ENCODE data around the gene VN1R2. TPM values are rescaled to one million over a fixed set of nuclear protein-coding genes. Genes with fewer than 3 reads are reported as not detected.
"Not testable (repeated sequence)": the region's sequence is repeated elsewhere in the genome, so short reads cannot be mapped to it uniquely, and the experiment has no call there.

The VN1R2 gene
- total RNA-seq: not detected

- not testable (repeated sequence) for ATAC-seq (ENCODE audit: low FRiP score); DNase-seq (ENCODE audit: low spot score)
Observed at GRCh38 chr19:53257715-53258342, at the start of gene VN1R2. TSS of gene VN1R2 (plus strand) at chr19:53258292. CDS start at chr19:53258376, 84 bp downstream.

GRCh38 chr19:53211554-53211953, 46.5 kb upstream of the VN1R2 start:
- ATAC-seq (ENCODE audit: low FRiP score); DNase-seq (ENCODE audit: low spot score): not testable (repeated sequence)

DNA sequence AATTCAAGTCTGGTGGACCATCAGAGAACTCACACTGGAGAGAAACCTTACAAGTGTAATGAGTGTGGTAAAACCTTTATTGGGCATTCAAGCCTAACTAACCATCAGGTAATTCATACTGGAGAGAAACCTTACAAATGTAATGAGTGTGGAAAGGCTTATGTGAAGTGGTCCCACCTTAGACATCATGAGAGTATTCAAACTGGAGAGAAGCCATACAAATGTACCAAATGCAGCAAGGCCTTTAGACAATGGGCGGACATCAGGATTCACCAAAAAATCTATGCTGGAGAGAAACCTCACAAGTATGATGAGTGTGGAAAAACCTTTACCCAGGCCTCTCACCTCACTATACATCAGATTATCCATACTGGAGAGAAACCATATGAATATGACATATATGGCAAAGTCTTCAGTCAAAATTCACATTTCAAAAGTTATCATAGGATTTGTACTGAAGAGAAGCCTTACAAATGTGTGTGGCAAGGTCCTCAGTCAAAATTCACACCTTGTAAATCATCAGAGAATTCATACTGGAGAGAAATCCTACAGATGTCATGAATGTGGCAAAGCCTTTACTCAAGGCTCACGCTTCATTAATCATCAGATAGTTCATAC, 45.3 kb upstream of the VN1R2 start:
- no peak for TF ChIP-seq CTCF (IDR thresholded peaks at IDR 0.05)

GRCh38 chr19:53222716-53223115, 35.4 kb upstream of the VN1R2 start:
- ATAC-seq (ENCODE audit: low FRiP score): not testable (repeated sequence)

More for the DNA sequence above, 45.3 kb upstream of the VN1R2 start:
- DNase-seq (ENCODE audit: low spot score) (no peak), ATAC-seq (ENCODE audit: low FRiP score) (no peak)

DNA sequence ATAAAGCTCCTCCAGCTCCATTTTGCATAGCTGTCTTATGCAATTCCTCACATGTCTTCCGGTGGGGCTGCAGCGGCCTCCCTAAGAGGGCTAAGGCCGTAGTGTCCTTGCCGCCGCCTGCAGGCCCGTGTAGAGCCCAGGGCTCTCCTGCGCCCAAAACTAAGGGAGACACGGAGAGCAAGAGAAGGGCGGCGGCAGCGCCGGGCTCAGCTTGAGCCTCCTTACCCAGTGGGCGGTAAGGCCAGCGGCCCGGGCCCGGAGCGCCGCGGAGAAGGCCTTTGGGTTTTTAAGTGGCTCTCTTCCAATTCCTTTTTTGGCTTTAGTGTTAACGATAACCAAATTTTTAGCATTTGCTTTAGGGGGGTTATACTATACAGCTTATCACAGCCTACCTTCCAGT, 33.5 kb upstream of the VN1R2 start:
- no peak for TF ChIP-seq CTCF (IDR thresholded peaks at IDR 0.05)
- ATAC-seq (ENCODE audit: low FRiP score) (no peak), DNase-seq (ENCODE audit: low spot score) (no peak)

More at GRCh38 chr19:53222716-53223115, 35.4 kb upstream of the VN1R2 start:
- DNase-seq (ENCODE audit: low spot score): not testable (repeated sequence)

GRCh38 chr19:53237114-53237777, 20.8 kb upstream of the VN1R2 start:
- ATAC-seq (ENCODE audit: low FRiP score) (no peak), DNase-seq (ENCODE audit: low spot score) (no peak)
- TF ChIP-seq CTCF (IDR thresholded peaks at IDR 0.05): no peak

DNA sequence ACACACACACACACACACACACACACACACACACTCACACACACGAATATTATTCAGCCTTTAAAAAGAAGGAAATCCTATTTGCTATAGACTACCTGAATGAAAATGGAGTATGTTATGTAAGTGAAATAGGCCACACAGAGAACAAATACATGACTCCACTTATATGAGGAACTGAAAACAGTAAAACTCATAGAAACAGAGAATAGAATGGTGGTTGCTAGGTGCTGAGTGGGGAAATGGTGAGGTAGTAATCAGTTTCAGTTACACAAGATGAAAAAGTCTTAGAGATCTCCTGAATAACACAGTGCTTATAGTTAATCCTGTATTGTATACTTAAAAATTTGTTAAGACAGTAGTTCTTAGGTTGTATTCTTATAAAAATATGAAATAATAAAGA, 11.6 kb upstream of the VN1R2 start:
- no peak for ATAC-seq (ENCODE audit: low FRiP score)
- DNase-seq (ENCODE audit: low spot score): no peak
- TF ChIP-seq CTCF (IDR thresholded peaks at IDR 0.05): no peak

DNA sequence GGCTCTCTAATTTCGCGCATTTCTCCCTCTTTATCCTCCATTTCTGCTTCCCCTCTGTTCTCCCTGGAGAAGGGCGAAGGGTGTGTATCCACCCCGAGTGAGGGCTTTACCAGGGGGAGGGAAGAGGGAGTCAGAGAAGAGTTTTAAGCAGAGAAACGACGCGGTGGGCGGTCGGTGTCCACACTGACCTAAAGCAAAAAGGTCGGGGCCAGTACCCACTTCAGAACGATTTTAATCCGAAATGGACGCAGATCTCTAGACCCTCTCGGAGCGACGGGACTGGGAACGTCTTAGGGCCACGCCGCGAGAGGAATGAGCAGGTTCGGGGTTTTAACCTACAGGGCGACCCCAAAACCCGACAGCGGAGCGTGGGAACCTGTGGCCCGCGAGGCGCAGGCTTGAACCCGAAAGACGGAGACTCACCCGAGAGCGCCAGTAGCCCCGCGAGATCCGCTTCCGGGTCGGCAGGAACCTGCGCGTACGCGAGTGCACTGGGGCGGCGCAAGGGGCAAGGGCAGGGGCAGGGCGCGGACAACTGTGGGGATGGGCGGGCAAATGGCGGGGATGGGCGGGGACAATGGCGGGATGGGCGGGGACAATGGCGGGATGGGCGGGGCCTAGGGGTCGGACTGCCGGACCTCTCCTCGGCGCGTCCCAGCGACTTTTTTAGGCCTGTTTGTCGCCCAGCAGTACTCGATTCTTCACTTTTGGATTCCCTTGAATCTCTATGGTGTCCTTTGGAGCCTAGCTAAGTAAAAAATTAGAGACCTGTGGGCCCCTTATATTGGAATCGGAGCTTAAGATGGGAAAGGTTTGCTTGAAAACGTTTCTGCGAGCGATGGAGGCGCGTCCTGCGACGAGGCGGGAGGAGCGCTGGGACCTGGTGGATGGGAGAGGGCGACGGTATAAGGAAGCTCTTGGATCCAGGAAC, 3.4 kb upstream of the VN1R2 start, which contains the start of gene ZNF677:
Gene ZNF677 (minus strand): TSS at position 463 of the 931 bp plus-strand sequence. CDS start 3,323 bp downstream, outside the sequence.
- peak; percentile 98 for ATAC-seq (ENCODE audit: low FRiP score)
- TF ChIP-seq CTCF (IDR thresholded peaks at IDR 0.05): no peak
- DNase-seq (ENCODE audit: low spot score): peak; percentile 68

DNA sequence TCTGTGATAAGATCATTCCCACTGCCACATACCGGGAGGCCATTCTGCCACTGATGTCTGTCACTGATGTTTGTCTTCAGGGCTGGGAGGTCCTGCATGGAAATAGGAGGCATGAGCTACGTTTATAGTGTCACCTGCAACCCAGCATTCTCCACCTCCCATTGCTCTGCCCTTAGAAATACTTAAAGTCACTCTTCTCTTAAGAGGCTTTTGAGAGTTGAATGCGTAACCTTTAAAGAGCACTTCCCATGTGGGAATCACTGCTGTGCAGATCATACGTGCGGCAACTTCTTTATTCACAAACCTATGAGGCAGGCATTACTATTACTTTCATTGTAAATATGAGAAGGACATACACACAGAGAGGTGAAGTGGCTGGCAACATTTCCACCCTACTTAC, 9.5 kb downstream of the VN1R2 start, which contains the start of gene VN1R4:
Gene VN1R4 (minus strand): TSS at position 101 of the 400 bp plus-strand sequence. CDS start 58 bp downstream, at position 43.
- ATAC-seq (ENCODE audit: low FRiP score): not testable (repeated sequence)

DNA sequence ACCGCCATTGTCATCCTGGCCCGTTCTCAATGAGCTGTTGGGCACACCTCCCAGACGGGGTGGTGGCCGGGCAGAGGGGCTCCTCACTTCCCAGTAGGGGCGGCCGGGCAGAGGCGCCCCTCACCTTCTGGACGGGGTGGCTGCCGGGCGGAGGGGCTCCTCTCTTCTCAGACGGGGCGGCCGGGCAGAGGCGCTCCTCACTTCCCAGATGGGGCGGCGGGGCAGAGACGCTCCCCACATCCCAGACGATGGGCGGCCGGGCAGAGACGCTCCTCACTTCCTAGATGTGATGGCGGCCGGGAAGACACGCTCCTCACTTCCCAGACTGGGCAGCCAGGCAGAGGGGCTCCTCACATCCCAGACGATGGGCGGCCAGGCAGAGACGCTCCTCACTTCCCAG, 11.8 kb downstream of the VN1R2 start:
- ATAC-seq (ENCODE audit: low FRiP score); DNase-seq (ENCODE audit: low spot score): not testable (repeated sequence)

More for the DNA sequence above, 9.5 kb downstream of the VN1R2 start, which contains the start of gene VN1R4:
- not testable (repeated sequence) for DNase-seq (ENCODE audit: low spot score)
